ENCODE results near the gene MAP3K2.

- TF ChIP-seq CTCF (conservative IDR thresholded peaks at IDR 0.05; ENCODE audit: low read depth, low read length), result no peak
- TF ChIP-seq EZH2 (IDR thresholded peaks at IDR 0.05; ENCODE audit: borderline replicate concordance, low read depth, low read length, poor library complexity, severe bottlenecking), result no peak
Measured at GRCh38 chr2:127424598-127425520, 37.1 kb upstream of the MAP3K2 start.

All from A673 (cell line).